AG20443 (cell line): ENCODE data around the gene ZNF81.
"Not testable (repeated sequence)": the region's sequence is repeated elsewhere in the genome, so short reads cannot be mapped to it uniquely, and the experiment has no call there.

ENCODE experiments used
- DNase-seq: peaks from one replicate; pipeline ENCODE4 v3.0.0; 2012; ENCODE audit warnings: low spot score, mixed read lengths

The ZNF81 gene

DNA sequence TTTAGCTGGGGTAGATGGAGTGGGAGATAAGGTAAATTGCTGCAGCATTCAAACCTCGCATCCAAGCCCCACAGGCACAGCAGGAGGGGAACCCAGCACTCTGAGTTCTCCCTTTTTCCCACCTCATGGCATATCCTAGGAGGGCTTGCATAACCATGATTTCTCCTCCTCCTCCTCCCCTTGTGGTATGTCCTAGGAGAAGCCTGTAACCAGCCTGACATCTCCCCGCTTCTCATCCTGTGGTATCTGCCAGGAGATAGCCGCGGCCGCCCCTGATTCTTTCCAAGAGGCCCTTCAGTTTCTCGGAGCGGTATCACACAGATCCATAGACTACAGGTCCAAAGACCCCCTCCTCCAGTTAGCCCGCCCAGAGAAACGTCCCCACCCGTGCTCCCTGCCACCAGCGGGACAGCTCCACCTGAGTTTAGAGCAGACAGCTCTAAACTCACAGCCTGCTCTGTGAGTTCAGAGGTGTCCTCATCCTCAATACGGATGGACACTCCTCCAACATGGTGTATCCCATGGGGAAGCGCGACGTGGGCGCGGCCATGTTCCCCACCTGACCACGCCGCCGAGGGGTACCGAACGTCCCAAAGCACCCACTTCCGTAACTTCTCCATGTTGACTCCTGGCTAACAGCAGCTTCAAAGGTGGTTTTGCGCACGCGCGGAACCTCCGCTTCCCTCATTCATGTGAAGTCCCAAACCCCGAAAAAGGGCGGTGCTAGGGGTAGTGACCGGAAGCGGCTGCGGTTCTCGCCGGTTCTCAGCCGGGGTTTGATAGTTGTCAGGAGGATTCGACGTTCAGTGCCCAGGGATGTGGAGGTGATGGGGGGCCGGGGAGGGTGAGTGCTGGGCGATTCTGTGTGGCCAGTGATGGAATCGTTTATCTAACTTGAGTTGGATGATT, at the start of gene ZNF81:
Gene ZNF81, plus strand, starts transcription at position 739 of the 909 bp plus-strand sequence. CDS start 9,366 bp downstream, outside the sequence.
- DNase-seq: peak; percentile 90

DNA sequence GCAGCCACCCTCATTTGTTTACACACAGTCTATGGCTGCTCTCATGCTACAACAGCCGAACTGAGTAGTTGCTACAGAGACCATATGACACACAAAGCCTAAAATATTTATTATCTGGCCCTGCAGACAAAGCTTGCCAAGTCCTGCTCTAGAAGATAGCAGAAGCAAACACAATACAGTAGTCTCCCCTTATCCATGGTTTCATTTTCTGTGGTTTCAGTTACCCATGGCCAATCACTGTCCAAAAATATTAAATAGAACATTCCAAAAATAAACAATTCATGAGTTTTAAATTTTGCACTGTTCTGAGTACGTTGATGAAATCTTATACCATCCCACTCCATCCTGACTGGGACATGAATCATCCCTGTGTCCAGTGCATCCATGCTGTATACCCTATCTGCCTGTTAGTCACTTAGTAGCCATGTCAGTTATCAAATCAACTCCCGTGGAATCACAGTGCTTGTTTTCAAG, 40.2 kb upstream of the ZNF81 start:
- peak; percentile 19 for DNase-seq

DNA sequence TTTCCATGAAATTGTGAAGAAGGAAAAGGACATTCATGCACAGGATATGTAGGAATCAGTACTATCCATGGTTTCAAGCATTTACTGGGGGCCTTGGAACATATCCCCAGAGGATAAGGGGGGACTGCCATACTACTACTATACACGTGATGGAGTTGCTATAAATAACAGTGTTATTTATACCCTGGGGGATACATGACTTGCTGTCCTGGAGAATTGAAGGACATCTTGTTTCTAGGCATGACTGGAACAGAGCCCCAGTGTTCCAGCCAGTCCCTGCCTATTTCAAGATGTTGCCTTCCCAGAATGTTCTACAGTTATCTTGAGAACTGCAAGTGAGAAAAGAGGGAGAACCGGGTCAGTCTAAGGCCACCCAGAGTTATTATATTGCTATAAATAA, 39.6 kb upstream of the ZNF81 start:
- DNase-seq: no peak

DNA sequence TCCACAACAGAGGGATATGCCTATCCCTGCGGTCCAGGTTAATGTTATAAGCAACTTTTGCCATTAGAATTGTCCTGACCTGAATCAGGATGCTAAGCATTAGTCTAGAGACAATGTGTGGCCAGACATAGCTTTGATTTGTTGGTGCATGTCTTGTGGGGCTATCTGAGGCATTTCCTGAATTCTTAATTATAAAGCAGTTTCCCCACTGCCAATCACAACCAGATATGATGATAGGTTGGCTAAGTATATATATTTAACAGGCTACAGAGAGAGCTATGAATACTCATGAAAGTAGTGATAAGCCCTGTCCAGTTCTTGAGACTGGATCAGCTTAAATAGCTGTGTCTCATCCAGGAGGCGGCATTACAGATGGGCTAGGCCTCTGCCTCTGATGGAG, 37.8 kb upstream of the ZNF81 start:
- DNase-seq: no peak

DNA sequence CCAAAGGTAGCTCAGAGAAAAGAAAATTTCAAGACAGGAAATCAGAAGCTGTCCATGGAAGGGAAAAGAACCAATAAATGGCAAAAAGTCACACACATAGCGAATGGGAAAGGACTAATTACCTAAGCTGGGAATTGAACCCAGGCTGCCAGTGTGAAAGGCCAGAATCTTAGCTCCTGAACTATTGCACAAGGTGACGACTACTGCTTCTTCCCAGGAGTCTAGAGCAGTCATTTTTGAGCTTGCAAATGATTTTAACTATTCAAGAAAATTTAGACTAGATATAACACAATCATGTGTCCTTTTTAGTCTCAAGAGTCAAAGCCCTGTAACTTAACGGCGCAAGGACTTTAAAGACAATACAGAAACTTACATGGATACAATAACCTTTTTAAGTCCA, 34.1 kb upstream of the ZNF81 start:
- DNase-seq: no peak

DNA sequence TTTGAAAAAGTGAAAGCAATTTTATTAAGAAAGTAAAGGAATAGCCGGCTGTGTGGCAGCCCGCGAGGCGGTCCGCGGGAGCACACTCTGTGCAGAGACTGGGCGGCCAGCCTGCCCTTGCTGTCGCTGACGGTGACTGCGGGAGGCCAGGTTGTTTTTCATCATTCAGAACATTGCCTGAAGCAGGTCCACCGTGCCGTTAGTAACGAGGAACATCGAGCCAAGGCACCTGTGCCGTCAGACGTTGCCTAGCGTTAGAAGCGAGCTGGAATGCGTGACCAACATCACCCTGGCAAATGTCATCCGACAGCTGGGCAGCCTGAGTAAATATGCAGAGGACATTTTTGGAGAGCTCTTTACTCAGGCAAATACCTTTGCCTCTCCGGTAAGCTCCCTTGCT, 33.6 kb upstream of the ZNF81 start:
- not testable (repeated sequence) for DNase-seq

DNA sequence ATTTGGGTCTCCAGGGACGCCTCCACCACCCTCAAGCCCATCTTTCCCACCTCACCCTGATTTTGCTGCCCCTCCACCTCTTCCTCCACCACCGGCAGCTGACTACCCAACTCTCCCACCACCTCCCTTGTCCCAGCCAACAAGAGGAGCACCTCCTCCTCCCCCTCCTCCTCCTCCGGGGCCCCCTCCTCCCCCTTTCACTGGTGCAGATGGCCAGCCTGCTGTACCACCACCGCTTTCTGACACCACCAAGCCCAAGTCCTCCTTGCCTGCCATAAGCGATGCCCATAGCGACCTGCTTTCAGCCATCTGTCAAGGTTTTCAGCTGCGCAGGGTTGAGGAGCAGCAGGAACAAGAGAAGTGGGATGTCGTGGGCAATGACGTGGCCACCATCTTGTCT, 32.4 kb upstream of the ZNF81 start:
- DNase-seq: no peak

DNA sequence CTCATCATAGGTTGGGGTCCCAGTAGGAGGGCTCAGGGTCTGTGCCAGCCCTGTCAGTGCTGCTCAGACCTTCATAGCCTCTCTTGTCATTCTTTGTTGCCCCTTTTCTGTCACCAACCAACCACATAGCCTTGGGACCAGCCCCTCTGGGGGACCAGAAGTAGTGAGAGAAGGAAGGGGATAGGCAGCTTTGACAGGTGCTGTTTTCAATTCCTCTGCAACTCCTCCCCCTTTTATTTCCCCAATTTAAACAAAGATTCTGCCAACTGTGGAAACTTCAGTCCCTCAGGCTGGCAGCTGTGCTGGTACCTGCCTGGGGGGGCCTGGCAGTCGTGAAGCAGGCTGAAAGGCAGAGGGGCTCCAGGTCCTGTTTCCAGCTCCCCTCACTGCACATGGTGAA, 30.9 kb upstream of the ZNF81 start:
- not testable (repeated sequence) for DNase-seq

DNA sequence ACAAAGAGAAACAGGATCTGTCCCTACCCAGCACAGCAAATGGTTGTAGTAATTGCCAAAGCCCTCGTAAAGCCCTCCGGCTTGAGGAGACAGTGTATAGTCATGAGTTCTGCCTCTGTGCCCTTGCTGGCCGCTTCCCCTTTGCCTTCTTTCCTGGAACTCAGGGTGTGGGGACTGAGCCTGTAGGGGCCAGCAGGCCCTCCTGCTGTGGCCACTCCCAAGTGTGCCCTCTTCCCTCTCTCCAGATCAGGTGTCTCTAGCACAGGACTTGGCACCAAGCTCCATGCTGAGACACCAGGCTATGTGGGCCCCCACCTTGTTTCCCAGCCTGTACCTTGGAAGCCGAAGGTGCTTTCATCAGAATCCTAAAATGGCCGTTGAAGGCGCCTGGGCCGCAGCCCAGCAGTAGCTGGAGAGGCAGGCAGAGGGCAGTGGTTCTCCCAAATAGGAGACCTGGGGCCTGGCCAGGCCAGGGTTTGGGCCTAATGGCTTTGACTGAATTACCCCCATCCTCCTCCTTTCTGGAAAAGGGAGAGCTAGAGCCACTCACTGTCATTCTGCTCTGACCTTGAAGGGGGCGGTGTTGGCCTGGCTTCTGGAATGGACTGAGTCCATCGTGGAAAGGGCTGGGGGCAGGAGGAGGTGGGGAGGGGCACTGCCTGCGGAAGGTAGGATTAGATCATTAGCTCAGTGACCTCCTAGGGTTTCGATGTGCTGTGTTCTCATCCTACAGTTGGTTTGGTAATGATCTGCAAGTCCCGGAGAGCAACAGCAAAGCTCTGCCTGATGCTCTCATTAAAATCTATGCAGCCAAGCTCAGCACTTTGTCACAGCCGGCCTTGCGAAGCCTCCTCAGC, 30.1 kb upstream of the ZNF81 start:
- not testable (repeated sequence) for DNase-seq

DNA sequence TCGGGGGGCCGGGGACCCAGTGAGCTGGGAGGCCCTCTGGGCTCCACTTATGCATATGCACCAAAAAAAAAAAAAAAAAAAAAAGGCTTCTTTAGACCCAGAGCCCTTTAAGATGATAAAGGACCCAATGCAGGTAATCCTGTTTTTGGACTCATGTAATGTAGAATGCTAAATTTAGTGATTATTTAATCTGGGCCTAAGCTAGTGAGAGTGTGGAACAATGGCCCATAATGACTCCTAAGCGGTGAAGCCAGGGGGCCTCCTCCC, 29.5 kb upstream of the ZNF81 start:
- DNase-seq: not testable (repeated sequence)

DNA sequence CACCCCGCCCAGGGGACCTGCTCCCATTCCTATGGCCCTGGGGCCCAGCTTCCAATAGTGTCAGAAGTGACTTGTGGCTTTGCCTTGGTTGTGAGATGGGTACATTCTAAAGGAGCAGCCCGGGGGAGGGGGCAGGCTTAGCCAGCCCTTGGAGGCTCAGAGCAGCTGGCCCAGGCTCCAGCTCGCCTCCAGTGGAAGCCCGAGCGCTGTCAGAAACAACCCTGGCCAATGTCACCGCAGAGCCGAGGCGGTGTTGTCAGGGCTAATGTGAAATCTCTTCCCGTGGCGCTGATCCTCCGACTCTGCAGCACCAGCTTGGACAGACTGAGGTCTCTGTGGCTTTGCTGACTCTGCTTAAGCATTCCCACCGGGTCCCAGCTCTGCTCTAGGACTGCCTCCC, 29.2 kb upstream of the ZNF81 start:
- no peak for DNase-seq

DNA sequence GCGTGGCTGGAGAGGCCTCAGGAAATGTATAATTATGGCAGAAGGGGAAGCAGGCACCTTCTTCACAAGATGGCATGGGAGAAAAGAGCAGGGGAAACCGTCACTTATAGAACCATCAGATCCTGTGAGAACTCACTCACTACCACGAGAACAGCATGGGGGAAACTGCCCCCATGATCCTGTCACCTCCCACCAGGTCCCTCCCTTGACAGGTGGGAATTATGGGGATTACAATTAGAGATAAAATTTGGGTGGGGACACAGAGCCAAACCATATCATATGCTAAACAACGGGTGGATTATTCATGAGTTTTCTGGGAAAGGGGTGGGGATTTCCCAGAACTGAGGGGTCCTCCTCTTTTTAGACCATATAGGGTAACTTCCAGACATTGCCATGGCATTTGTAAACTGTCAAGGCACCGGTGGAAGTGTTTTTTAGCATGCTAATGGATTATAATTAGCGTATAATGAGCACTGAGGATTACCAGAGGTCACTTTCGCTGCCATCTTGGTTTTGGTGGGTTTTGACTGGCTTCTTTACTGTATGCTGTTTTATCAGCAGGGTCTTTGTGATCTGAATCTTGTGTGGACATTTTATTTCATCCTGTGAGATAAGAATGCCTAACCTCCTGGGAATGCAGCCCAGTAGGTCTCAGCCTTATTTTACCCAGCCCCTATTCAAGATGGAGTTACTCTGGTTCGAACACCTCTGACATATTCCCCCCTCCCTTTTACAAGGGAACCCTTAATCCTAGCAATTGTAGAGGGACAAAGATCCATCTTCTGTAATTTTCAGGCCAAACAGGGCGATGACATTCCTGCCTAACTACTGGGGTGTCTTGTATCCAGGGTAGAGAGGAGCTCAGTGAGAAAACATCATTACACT, 27.6 kb upstream of the ZNF81 start:
- no peak for DNase-seq

DNA sequence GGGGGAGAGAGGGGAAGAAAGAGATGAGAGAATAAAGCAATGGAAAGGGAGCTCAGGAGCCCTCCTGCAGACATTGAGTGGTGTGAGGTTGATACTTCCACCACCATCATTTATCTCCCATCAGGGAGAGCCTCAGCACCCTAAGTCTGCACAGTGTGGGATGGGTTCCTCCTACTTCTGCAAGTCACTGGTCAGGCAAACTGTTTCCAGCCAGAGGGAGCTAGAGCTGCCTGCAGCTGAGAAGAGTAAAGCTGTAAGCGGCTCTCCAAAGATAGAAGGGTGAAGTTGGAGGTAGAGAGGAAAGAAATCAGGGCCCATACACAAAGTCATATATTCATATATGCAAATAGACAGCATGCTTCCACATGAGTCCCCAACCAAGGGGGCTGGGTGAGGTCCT, 21.9 kb upstream of the ZNF81 start:
- no peak for DNase-seq

DNA sequence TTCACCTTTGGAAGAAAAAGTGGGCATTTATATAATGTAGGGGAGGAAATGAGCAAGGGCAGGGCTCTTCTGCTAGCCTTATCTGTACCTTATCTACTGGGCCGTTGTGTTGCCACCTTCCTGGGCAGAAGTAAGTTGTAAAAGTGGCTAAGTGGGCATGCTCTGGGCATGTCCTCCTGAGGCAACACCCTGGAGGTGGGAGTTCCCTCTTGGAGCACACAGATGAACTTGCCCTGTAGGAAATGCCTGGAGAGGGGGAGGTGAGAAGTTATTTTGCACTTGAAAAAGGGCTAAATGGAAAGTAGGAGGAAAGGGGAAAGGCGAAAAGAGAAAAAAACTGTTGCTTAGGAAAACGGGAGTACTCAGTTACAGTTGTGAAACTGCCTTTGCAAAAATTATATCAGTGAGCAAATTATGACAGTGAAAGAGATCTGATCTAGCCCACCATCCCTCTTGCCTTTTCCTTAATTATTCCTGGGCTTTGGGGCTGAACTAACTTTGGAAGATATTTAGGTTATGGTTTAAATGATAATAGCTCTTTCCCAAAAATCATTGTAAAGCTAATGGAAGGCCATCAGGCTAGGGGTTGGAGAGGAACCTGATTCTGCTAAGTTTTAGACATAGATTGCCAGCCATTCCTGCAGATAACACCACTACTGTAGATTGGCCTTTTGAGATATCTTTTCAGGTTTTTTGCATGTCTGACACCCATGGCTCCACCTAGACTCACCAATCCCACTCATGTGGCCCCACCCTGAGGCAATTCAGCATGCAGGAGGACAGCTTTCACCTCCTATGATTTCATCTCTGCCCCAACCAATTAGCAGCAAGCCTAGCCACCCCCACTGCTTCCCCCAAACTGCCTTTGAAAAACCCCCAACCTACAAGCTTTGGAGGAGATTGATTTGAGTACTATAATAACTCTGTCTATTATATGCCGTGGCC, 20.5 kb upstream of the ZNF81 start:
- peak; percentile 7 for DNase-seq

DNA sequence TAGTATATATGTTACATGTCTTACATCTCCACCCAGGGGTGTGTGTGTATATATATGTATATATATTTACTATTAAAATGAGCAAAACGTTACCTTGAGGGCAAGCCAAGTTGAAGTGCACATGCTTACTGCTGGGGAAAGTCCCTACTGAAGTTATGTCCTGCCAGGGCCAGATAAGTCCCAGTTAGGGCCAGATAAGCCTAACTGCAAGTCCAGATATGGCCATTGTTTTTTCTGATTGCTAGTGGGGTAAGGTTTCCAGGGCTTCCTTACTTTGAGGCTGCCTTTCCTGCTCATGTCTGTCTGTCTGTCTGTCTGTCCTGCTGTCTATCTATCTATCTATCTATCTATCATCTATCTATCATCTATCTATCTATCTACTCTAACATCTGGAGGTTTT, 19.3 kb upstream of the ZNF81 start:
- no peak for DNase-seq

DNA sequence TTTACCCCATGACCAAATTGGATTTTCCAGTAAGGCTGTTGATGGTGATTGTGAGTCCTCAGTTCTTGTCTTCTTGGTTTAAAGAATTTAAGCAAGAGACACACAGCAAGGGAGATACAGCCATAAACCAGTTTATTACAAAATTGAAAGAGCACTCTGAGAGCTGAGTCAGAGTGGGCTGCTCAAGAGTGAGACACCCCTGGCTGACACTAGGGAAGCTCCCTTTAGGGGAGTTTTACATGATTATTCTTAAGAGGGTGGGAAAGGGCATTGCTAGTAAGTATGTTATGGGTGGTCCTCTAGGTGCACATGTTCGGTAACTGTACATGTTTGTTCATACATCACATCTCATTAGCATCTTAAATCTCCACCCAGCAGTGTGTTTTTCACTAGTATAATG, 18.8 kb upstream of the ZNF81 start:
- DNase-seq: no peak

DNA sequence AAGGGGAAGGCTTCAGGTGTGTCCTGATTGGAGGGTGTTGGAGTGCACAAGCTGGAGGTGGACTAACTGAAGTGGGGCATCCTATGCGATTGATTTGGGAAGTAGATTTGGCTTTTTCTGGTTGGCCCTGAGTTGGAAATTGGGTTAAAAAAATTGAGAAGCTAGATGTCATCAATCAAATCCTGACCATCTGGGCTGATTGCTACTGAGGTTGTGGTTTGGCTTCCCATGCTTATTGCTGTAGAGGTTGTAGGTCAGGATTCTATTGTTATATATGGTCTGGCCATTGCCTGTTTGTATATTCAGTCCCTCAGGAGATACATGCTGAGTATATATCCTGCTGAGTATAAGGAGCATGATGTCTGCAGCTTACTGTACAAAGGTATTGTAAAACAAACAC, 7.7 kb upstream of the ZNF81 start:
- DNase-seq: no peak

DNA sequence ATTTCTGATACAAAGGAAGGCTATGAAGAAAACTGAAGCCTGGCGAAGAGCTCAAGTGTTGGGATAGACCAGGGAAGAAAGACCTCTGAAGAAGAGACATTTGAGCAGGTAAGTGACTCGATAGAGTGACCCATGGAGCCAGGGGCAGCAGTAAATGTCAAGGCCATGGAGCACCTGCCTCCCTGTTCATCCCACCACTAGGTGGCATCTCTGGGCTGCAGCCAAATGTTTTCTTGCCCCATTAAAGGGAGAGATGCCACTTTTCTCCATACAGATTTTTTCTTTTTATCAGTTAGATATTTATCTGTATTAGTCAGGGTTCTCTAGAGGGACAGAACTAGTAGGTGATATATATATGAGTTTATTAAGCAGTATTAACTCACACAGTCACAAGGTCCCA, 4.9 kb upstream of the ZNF81 start:
- DNase-seq: peak; percentile 41

DNA sequence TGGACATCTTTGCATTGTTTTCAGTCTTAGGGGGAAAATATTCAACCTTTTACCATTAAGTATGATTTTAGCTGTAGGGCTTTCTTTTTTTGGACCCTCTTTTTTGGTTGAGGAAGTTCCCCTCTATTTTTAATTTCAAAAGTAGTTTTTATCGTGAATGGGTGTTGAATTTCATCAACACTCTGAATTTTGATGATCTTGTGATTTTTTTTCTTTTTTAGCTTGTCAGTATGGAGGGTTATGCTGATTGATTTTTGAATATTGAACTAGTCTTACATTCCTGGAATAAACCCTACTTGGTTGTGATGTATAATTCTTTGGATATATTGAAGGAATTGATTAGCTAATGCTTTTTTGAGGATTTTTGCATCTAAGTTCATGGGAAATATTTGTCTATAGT, 1.7 kb downstream of the ZNF81 start:
- DNase-seq: no peak

DNA sequence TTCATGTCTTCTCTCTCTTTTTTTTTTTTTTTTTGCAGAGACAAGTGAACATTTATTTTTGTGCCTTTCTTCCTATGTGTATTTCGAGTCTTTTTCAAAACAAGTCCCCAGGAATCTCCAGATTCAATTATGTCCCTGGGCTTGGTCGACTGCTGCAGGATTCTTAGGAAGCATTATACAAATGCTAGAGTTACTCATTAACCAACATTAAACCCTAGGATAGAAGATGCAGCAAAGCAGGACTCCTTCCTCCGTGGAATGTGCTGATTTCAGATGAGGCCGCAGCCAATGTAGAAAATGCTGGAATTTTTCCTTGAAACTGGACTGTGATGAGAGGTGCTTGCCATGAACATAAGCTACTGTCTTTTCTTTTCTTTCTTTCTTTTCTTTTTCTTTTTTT, 3.4 kb downstream of the ZNF81 start:
- DNase-seq: no peak

DNA sequence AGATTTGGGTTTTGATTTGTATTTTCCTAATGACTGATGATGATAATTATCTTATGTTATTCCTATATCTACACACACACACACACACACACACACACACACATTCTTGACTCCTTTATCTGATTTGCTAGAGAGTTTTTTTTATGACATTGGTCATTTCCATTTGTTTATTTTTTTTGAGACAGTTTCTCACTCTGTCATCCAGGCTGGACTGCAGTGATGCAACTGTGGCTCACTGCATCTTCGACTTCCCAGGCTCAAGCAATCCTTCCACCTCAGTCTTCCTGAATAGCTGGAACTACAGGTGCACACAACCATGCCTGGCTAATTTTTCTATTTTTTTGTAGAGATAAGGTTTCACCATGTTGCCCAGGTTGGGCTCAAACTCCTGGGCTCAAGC, 6.7 kb downstream of the ZNF81 start:
- no peak for DNase-seq
